HG03354 (cell line): ENCODE data around the gene ACO2.
"Not testable (repeated sequence)": the region's sequence is repeated elsewhere in the genome, so short reads cannot be mapped to it uniquely, and the experiment has no call there.

Experiments
- ATAC-seq: cut with Tn5 transposase; IDR thresholded peaks from one replicate; pipeline ENCODE4 v1.9.1; 2021; ENCODE audit warnings: mild to moderate bottlenecking; ENCODE audit not compliant: unreplicated experiment, poor library complexity, severe bottlenecking

Gene ACO2

DNA sequence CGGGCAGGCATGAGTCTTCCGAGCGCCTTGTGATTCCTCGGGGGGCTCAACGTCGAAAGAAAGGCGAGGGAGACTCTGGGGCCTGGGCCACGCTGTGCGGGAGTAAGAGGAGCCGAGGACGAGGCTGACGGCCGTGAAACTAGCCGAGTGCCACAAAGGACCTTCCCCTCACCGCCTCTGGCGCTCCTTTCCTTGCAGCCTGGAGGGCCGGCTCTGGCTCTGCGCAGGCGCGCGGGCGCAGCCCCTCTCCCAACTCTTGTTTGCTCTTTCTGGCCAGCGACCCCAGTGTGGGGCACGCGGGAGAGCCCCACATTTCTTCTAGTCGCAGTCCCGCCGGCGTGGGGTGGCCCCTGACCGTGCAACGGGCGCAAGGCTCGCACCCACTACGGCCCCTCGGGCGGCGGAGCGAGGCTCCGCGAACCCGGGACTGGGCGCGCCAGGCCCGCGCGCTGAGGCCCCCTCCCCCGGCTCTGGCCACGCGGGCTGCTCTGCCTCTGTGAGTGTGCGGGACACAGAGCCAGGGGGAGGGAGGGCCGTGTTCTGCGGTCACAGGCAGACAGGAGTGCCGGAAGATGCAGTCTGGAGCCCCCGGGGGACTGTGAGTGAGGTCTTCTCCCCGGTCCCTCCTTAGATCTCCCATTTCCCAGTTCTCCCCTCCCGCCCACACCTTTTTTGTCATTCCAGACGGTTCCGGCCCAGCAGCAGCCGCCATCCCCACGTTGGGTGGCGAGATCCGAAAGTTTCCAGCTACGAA, 21.3 kb upstream of the ACO2 start:
- ATAC-seq: no peak

DNA sequence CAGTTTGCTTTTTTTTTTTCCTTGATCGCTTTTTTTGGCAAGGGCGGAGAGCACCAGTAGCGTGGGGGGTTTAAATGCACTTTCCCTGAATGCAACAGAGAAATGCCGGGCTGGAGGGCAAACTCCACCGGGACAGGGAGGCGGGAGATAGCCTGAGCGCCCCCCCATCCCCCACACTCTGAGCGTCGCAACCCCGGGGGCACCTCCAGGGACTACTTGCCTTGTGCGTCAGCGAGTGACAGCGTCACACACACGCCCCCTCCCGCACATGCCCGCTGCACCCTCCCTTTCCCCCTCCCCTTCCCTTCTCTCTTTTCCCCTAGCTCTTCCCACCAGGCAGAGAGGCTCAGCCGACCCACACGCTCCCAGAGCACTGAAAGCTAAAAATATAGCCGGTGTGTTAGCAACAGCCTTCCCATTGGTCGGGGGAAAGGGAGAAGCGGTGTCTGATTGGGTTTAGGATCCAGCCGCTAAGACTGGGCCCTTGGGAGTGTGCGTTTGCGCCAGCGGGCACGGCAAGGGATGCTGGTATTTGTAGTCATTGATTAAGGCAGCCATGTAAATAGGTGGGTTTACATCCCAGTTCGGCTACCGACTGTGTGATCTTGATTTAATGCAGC, 20.6 kb upstream of the ACO2 start:
- ATAC-seq: peak; percentile 52

DNA sequence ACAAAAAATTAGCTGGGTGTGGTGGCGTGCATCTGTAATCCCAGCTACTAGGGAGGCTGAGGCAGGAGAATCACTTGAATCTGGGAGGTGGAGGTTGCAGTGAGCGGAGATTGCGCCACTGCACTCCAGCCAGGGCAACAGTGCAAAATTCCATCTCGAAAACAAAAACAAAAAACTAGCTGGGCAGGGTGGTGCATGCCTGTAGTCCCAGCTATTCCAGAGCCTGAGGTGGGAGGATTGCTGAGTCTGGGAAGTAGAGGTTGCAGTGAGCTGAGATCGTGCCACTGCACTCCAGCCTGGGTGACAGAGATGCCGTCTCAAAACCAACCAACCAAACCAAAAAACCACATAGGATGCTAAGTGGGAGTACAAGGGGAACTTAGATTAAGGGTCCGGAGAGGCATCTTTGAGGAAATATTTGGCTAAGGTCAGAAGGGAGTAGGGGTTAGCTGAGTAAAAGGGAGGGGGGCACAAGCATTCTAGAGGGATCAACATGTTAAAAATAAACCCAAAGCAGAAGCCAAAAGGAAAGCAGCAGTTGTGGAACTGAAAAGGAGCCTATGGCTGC, 10.7 kb upstream of the ACO2 start:
- no peak for ATAC-seq

DNA sequence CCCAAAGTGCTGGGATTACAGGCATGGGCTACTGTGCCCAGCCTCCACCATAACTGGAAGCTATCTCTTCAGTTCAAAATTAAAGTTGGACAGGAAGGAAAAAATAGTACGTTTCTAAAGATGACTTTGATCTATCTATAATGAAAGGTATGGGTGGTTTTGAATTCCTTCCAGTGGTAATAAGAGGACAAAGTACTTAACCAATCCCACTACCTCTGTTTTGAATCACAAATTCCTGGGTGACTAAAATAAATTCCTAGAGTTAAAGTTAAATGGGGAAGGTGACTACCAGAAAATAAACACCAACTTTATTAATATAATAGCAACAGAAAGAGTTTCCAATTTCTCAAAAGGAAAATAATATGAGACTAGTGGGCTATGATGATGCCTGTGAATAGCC, 9.5 kb upstream of the ACO2 start:
- no peak for ATAC-seq

DNA sequence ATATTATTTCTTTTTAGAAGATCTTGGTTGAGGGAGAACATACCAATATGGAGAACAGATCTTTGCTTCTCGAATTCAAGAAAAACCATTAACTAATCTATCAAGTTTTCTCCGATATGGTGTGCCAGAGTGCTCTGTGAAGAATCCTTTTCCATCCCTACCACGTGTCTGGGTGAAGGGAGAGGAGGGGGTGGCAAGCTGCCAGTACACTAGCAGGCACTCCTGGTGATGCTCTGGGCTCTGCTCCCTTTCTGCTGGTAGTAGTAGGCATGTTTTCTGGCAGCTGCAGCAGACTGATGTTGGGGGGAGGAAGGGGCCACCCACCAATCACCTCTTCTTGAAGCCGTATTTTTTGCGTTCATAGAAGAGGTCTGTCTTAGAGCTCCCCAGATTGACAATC, 8.8 kb upstream of the ACO2 start:
- ATAC-seq: not testable (repeated sequence)

DNA sequence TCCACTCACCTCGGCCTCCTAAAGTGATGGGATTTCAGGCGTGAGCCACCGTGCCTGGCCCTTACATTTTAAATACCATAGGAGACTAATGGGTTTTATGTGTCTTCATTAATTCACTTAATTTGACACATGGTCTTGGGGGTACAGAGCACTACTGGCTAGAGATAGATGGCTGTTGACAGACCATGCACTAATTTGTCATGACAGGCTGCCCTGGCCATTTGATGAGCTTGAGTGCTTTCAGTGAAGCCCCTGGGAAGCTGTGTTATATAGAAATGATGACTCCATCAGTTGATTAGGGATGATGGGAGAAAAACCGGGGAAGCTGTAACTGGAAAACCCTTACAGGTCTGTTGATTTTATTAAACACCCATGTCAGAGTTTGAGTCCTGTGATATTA, 7.0 kb upstream of the ACO2 start:
- no peak for ATAC-seq

DNA sequence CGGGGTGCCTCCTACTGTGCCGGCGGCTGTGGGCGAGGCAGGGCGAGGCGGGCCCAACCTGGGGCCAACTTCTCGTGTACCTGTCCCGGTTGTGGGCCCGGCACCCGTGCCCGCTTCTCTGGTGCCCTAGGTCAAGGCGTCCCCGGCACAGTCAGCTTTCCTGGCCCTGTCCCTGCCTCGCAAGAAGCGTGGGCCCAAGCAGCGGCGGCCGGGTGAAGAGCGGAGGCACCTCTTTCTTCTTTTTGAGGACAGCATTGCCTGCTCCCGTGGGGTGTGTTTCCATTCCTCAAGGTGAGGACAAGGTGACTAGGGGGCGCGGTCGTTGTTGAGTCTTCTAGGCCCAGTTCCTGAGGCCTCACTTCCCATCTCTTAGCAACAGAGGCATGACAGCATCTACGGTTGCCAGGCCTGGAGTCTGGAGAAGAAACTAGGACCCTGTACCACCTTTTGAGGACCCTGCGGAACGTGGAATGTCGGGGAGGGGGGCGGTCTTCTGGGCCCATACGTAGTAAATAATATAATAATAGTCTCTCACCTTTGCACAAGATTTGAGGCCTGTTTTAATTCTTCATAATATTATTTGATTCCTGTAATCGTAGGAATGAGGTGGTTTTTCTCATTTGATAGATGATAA, 418 bp downstream of the ACO2 start:
- ATAC-seq: no peak

DNA sequence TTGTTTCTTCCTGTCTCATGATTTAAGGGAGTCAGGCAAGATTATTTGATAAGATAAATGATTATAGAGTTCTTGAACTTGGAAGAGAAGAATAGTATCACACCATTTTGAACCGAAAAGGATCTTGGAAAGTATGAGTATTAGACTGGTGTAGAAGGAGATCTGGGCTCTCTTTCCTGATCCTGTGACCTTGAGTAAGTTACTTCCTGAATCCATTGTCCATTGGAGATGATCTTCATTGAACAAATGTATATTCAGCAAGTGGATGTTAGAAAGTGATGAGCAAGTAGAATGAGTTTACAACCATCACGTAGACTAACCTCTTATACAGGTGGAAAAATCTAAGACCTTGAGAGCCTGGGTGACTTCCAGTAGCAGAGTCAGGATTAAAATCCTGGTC, 2.0 kb downstream of the ACO2 start:
- ATAC-seq: no peak

DNA sequence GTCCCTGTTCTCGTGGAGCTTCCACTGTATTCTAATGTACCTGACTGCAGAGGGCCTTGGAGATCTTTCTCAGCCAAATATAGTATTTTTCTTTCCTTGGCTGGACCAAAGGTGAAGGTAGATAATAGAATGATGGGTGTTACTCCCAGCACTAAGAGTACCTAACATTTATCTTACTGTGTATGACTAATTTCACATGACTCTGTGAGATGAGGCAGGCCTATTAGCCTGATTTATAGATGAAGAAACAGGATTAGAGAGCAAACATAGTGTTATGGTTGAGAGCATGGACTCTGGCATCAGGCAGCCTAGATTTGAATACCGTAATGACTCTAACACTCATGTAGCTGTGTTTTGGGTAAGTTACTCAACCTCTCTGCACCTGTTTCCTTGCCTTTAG, 2.7 kb downstream of the ACO2 start:
- ATAC-seq: no peak

DNA sequence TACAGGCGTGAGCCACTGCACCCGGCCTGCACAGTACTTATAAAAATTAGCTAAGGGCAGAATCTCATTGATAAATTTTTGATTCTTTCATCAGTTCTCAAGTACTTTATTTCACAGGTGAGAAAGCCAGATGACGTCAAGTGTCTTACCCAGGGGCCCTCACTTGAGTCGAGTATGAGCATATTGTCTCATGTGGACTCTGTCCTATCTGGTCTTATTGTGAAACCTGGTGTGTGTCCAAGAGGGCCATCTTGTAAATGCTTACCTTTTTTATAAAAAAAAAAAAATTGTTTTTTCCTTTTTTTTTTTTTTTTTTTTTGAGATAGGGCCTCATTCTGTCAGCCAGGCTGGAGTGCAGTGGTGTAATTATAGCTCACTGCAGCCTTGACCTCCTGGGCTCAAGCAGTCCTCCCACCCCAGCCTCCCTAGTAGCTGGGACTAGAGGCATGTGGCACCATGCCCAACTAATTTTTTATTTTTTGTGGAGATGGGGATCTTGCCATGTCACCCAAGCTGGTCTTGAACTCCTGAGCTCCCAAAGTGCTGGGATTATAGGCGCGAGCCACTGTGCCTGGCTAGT, 6.0 kb downstream of the ACO2 start:
- ATAC-seq: no peak

DNA sequence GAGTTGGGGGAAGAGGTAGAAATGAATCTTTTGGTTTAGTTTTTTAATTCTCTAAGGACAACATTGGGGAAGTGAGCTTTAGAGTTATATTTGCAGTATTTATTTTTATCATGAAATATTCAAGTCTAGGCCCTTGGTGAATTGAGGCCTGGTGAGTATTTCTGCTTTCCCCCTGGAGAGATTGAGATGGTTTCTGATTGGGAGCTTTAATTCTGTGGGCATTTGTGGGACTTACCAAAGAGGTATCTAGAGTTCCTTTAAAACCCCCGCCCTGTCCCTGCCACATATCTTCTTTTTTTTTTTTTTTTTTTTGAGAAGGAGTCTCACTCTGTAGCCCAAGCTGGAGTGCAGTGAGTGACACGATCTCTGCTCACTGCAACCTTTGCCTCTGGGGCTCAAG, 9.6 kb downstream of the ACO2 start:
- no peak for ATAC-seq

DNA sequence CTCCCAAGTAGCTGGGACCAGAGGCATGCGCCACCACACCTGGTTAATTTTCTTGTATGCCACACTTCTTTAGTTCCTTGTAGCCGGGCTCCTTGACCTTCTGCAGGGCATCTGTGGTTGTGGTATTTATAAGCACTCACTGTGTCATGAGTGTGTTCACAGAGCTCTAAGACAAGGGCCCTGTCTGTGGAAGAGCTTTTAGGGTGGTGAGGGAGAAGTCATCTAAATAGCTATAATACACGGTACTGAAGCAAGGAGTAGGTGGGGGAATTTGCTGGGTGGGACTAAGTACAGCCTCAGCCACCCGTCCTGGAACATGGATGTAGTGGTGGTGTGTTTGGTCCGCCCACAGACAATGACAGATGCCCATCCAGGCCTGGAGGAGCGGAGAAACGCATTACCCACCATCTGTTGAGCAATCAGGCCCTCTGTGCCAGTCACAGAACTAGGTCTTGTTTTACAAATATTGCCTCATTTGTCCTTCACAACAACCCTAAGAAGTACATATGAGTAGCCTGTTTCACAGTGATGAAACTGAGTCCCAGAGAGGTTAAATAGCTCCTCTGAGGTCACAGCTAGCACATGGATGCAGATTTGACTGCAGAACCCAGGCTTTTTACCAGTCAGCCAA, 10.1 kb downstream of the ACO2 start:
- ATAC-seq: no peak

DNA sequence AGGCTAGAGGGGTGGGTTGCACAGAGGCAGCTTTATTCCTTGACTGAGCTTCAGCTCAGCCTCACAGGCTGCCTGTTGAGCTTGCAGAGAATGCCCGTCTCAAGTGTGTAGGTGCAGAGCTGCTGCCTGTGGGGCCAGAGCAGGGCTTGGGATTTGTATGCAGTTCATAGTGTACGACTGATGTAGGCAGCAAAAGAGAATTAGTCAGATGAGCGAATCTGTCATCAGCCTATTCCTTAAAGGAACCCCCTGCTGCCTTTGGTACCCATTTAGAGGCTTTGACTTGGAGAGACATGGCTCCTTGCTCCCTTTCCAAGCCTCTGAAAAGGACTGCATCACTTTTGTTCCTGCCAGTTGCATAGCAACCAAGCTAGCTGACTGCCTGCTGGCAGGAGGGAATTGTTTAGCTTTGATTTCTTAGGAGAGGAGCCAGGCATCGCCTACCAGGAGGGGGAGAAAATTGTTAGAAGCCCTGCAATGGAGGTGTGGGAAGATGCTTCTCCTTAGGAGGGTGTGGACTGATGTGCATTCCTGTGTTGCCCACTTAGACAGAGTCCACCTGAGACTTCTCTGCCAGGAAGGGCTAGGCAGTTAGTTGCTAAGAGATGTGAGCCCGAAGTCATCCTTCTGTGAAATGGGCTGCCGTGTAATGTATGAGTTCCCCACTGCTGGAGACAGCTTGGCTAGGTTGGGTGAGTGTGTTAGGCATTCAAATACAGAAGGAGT, 10.9 kb downstream of the ACO2 start:
- no peak for ATAC-seq

DNA sequence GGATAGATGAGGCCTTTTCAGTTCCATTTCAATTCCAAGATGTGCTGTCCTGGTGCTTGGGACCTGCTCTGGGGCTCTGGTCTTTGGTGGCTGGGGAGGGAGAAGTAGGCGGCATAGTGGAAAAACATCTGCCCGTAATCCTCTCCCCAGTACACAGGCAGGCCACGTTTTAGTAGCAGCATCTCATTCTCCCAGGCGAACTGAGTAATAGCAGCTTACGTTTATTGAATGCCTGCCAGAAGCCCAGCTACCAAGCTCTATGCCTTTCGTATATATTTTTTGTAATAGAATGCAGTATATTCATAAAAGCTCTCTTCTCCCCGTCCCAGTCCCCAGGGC, 11.4 kb downstream of the ACO2 start:
- no peak for ATAC-seq

DNA sequence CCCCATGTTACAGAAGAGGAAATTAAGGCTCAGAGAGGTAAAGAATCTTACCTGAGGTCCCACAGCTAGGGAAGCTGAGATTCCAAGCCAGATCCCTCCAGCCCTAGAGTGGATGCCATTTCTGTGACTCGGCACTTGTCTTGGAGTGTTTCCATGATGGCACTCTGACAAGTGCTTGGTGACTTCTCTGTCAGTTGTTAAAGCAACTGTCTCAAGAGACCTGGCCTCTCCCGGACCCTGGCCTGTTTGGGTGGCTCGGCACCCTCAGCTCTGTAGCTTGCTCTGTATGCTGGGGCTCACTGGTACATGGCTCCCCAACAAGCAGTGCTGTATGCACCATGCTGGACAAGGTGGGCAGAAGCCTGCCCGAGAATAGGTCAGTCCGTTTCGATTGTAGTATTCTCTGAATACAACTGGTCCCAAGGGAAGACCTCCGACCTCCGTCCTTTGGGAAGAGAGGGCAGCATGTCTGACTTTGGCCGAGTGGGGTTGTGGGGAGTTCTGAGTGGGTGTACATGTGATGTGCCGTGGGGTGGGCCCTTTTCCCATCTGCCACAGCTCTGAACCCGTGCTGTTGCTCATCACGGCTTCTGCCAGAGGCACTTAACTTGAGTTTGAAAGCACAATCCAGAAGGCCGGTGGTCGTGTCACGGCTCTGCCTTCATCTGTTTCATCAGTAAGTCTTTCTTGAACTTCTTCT, 12.4 kb downstream of the ACO2 start:
- ATAC-seq: no peak

DNA sequence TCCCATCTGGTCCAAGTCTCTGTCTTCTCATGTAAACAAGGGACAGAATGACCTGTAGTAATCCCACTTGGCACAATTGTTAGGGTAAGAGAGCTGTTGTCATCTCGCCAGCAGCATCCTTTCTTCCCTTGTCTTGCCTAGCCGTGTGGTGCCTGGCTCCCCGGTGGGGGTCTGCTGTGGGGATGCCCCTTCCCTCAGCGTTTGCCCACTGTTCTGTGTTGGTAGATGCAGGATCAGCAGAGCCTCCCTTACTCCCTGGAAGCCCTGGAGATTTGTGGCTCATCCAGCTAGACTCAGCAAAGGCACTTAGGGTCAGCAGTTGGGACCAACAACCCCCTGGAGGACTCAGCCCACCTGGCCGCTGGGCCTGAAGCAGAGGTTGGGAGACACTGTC, 13.0 kb downstream of the ACO2 start:
- no peak for ATAC-seq

DNA sequence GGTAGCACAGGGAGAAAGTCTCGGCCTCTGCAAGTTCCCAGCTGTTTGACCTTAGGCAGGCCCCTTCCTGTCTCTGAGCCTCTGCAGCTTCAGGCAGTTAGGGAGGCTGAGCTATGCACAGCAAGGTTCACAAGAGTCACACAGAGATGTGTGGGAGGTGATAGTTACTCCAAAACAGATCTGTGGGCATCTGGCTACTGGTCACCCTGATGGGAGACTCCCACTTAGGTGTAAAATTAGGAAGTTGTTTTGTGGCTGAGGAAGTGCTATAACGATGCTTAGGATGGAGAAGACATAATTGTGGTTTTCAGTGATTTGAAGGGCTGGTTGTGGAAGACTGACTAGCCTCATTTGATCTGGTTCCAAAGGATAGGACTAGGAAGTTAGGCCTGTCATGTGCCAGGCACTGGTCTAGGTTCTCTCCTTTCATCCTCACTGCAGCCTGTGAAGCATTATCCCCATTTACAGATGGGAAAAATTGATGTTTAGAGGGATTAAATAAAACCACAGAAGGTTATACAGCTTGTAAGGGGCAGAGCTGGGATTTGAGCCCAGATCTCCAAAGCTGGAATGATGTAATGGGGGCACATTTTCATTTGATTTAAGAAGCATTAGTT, 13.5 kb downstream of the ACO2 start:
- ATAC-seq: no peak

DNA sequence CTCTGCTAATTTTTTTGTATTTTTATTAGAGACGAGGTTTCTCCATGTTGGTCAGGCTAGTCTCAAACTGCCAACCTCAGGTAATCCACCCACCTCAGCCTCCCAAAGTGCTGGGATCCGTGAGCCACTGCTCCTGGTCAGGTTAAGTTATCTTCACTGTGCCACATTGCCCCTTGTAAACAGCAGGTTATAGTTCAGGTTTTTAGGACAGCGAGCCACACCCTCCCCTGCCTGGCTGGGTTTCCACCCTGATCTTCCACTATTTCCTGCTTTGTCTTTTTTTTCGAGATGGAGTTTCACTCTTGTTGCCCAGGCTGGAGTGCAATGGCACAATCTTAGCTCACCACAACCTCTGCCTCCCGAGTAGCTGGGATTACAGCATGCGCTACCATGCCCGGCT, 16.1 kb downstream of the ACO2 start:
- no peak for ATAC-seq
